Sigmoid colon (tissue), 7 donors: ENCODE measurements around the gene OLFM4. TPM values are rescaled to one million over a fixed set of nuclear protein-coding genes. Genes with fewer than 3 reads are reported as not detected.

Experiments
- DNase-seq: peaks from one replicate; pipeline ENCODE4 v3.0.0-alpha.2; 2019
- H3K27ac ChIP-seq, 4 donors: fragments of 200-600 bp; sonication (generic); one replicate each; pipeline ENCODE4 v1.5.1; 2016 to 2019; ENCODE audit warnings: mild to moderate bottlenecking in 1 of 4
- H3K27me3 ChIP-seq, 3 donors: fragments of 200-600 bp; sonication (generic); one replicate each; pipeline ENCODE4 v1.5.1; 2019; ENCODE audit warnings: mild to moderate bottlenecking in 1 of 3
- H3K36me3 ChIP-seq, 4 donors: fragments of 200-600 bp; sonication (generic); one replicate each; pipeline ENCODE4 v1.5.1; 2016 to 2019
- H3K4me1 ChIP-seq, 4 donors: fragments of 200-600 bp; sonication (generic); one replicate each; pipeline ENCODE4 v1.5.1; 2017 to 2019
- H3K4me3 ChIP-seq, 4 donors: fragments of 200-600 bp; sonication (generic); one replicate each; pipeline ENCODE4 v1.5.1; 2017 to 2019; ENCODE audit warnings: mild to moderate bottlenecking in 2 of 4, moderate library complexity in 1 of 4
- H3K9me3 ChIP-seq, 4 donors: fragments of 200-600 bp in 3 of 4; sonication (generic) in 3 of 4; one replicate each; pipeline versions ENCODE4 v1.5.1 to v1.6.1; 2013 to 2019
- EP300 ChIP-seq, 4 donors: sonication (generic); formaldehyde crosslinking; IDR thresholded peaks; one replicate each; pipeline ENCODE4 v1.6.1; 2017; ENCODE audit warnings: antibody characterized with exemption in 4 of 4
- POLR2A ChIP-seq, 2 donors: fragments of 450-650 bp; IDR thresholded peaks; one replicate each; pipeline ENCODE4 v1.6.1; 2016; ENCODE audit warnings: antibody characterized with exemption in 2 of 2, mild to moderate bottlenecking in 2 of 2, moderate library complexity in 2 of 2
- POLR2AphosphoS5 ChIP-seq, 4 donors: sonication (generic); formaldehyde crosslinking; IDR thresholded peaks; one replicate each; pipeline ENCODE4 v1.6.1; 2017; ENCODE audit warnings: antibody characterized with exemption in 4 of 4
- WGBS, 2 donors: extraction: QIAGEN DNeasy Blood & Tissue Kit; methylation state at CpG; one replicate each; pipeline ENCODE4 v1.1.7; 2013; 5-methylcytosine and 5-hydroxymethylcytosine counted together
- intact Hi-C: fragments of 100-400 bp; cut with DNase I; formaldehyde crosslinking; loops from one replicate; pipeline ENCODE4 v1.15.1; 2023
- polyA plus RNA-seq, 3 donors: library from polyadenylated mRNA; stranded (reverse); fragments of 200-250 nt; gene quantifications; one replicate each; pipeline ENCODE4 v1.2.3, GENCODE V29; 2013
- total RNA-seq, 4 donors: library from RNA; depleted of rRNA; stranded (reverse); fragments of >200 nt; gene quantifications; one replicate each; pipeline ENCODE4 v1.1.0, GENCODE V29; 2016
- TF ChIP-seq, protein P1 (sequence below), 4 experiments: fragments of 450-650 bp in 3 of 4; fragments of 200-600 bp in 1 of 4; IDR thresholded peaks; one replicate each; pipeline ENCODE4 v1.5.1; 2016 to 2019; ENCODE audit warnings: antibody characterized with exemption in 4 of 4, mild to moderate bottlenecking in 3 of 4, moderate library complexity in 2 of 4
- donor health status: healthy with polysubstance abuse.
- donor health status: Bipolar disorder and iron deficiency.
- donor health status: healthy.

Gene OLFM4
- total and polyA plus RNA-seq, 7 donors, result 0.16 to 780 (median 5.7) TPM; not detected in 1

DNA sequence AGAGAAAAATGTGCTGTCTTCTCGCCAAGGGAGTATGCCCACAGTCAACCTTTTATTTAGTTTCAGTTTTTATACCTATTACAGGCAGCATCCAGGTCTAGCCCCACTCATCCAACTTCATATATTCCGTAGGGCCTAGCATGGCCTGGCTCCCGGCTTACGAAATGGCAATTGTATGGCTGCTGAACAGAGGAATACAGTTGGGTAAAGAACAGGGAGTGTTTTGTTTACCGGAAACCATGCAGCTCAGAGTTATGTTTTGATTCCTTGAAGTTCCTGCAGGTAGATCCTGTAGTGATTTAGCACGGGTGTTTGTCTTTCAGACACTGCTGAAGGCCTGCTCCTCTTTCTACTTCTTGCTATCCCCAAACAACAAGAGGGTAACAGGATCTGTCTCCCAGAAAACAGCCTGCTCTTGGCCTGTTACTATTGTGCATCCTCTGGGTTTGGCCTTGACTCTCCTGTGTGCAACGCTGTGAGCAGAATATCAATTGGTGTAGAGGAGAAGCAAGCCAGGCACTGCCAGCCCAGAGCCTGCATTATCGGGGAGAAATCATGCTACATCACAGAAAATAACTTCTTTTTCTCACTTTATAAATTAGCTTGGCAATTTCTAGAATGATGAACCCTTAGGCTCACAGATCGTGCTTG, 32.4 kb downstream of the OLFM4 start:
- H3K9me3 ChIP-seq, result no peaks in the 10 kb centered on the region
- TF ChIP-seq, protein P1, sequence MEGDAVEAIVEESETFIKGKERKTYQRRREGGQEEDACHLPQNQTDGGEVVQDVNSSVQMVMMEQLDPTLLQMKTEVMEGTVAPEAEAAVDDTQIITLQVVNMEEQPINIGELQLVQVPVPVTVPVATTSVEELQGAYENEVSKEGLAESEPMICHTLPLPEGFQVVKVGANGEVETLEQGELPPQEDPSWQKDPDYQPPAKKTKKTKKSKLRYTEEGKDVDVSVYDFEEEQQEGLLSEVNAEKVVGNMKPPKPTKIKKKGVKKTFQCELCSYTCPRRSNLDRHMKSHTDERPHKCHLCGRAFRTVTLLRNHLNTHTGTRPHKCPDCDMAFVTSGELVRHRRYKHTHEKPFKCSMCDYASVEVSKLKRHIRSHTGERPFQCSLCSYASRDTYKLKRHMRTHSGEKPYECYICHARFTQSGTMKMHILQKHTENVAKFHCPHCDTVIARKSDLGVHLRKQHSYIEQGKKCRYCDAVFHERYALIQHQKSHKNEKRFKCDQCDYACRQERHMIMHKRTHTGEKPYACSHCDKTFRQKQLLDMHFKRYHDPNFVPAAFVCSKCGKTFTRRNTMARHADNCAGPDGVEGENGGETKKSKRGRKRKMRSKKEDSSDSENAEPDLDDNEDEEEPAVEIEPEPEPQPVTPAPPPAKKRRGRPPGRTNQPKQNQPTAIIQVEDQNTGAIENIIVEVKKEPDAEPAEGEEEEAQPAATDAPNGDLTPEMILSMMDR (IDR thresholded peaks at IDR 0.05), result no peak
- no peak for TF ChIP-seq EP300 (IDR thresholded peaks at IDR 0.05)
- no peak for TF ChIP-seq POLR2AphosphoS5 (IDR thresholded peaks at IDR 0.05)
- TF ChIP-seq POLR2A (IDR thresholded peaks at IDR 0.05), result no peak
- H3K36me3 ChIP-seq, result no peaks in the 10 kb centered on the region
- no peak for DNase-seq
- no peaks in the 10 kb centered on the region for H3K27me3 ChIP-seq
- no peak overlapping the region for H3K4me3 ChIP-seq
- 43 to 78% methylated on average over 9 of the region's 9 CpGs for WGBS, 2 donors
- H3K4me1 ChIP-seq, result peaks cover 0 to 5% (median 2%) of the 10 kb centered on the region in 4 donors
- H3K27ac ChIP-seq, result no peak overlapping the region
- intact Hi-C loops, result no loop called here

DNA sequence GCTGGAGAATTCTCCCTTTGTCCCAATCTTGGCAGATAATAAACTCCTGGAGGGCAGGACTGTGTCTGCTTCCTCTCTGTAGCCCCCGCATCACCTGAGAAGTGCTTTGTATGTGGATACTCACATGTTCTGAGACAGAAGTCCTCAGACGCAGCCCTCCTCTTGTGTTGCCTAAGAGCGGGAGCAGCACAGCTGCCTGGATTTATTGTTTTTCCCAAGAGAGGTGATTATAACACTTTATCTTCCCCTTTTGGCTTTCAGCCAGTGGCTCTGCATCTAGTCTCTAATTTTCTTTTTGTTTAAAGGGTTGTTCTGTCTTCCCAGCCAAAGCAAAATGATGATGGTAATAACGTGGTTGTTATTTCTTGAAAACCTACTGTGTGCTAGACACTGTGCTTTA, 36.1 kb downstream of the OLFM4 start:
- 22 to 55% methylated on average over 4 of the region's 4 CpGs for WGBS, 2 donors
- Histone ChIP-seq H3K27ac (no peak overlapping the region), H3K27me3 (no peaks in the 10 kb centered on the region), H3K9me3 (no peaks in the 10 kb centered on the region), H3K4me1 (peaks cover 0 to 5% (median 2%) of the 10 kb centered on the region in 4 donors), H3K36me3 (no peaks in the 10 kb centered on the region), H3K4me3 (no peak overlapping the region)
- DNase-seq, result no peak
- intact Hi-C loops, result no loop called here
- TF ChIP-seq, protein P1 (IDR thresholded peaks at IDR 0.05), result no peak
- no peak for TF ChIP-seq EP300 (IDR thresholded peaks at IDR 0.05)
- peak in 2 of 4 donors; percentile 10 to 38 for TF ChIP-seq POLR2AphosphoS5 (IDR thresholded peaks at IDR 0.05)

DNA sequence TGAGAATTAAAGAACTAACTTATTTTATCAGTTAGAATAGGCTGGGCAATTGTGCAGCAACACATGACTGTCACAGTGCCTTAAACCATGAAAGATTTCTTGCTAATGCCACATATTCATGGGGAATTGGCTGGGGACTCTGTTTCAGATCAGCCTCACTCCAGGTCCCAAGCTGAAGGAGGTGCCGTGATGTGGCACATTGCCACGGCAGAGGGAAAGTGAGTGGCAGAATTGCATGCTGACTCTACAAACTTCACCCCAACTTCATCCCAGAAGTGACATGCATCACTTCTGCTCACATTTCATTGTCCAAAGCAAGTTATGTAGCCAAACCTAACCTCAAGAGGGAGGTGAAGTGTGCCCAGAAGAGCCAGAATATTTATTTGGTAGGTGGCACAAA, 37.8 kb downstream of the OLFM4 start:
- Histone ChIP-seq H3K9me3 (no peaks in the 10 kb centered on the region), H3K4me3 (no peak overlapping the region), H3K4me1 (peaks cover 0 to 5% (median 2%) of the 10 kb centered on the region in 4 donors), H3K27me3 (no peaks in the 10 kb centered on the region), H3K27ac (no peak overlapping the region), H3K36me3 (no peaks in the 10 kb centered on the region)
- TF ChIP-seq POLR2AphosphoS5 (IDR thresholded peaks at IDR 0.05), result no peak
- no peak for TF ChIP-seq POLR2A (IDR thresholded peaks at IDR 0.05)
- TF ChIP-seq, protein P1 (IDR thresholded peaks at IDR 0.05), result no peak
- intact Hi-C loops, result no loop called here
- DNase-seq, result no peak
- 95 to 98% methylated on average over 2 of the region's 2 CpGs for WGBS, 2 donors

DNA sequence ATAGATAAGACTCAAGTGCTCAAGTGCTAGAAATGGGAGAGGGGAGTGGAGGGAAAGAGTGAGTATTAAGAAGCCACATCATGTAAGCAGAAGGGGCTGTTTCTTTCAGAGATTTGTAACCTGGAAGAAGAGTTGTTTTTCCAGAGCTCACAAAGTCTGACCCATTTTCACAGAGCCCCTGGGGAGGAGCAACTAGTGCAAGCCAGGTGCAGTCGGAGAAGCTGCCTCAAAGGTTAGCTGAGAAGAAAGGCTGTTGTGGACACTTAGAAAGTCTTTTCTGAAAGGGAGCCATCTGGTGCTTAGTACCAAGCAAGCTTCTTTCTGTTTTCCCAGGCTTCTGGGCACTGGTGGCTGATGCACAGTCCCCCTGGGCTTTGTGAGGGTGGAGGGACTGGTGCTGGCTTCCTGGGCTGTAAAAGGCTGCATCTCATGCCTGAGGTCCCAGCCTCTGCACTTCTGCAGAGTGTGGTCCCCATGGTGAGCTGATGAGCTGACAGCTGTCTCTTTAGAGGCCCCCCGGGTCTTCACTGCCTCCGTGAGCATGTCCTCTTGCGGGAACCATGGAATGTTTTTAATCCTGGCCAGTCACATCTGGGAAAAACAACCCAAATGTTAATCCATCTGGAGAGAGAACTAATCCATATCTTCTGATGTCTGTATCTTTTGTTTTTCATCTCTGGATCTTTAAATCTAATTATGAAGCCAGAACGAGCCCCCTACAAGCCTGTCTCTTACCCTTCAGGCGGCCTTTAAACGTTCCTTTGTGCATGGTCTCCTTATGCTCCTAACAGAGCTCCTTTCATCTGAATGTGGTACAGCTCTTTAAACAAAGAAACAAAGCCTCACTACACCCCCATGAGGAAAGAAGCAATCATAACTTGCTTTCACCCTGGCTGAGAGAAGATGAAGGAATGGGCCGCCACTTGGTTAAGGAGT, 40.2 kb downstream of the OLFM4 start:
- 68 to 70% methylated on average over 8 of the region's 8 CpGs for WGBS, 2 donors
- no peak for DNase-seq
- no peaks in the 10 kb centered on the region for H3K36me3 ChIP-seq
- TF ChIP-seq, protein P1 (IDR thresholded peaks at IDR 0.05), result no peak
- no peak for TF ChIP-seq POLR2AphosphoS5 (IDR thresholded peaks at IDR 0.05)
- no peak overlapping the region for H3K4me3 ChIP-seq
- H3K4me1 ChIP-seq, result peaks cover 0 to 5% (median 2%) of the 10 kb centered on the region in 4 donors
- no peak overlapping the region for H3K27ac ChIP-seq
- intact Hi-C loops, result no loop called here
- H3K9me3 ChIP-seq, result no peaks in the 10 kb centered on the region
- H3K27me3 ChIP-seq, result no peaks in the 10 kb centered on the region
